GM23338 (cell line): Measurements from ENCODE around the gene SMG6. TPM values are rescaled to one million over a fixed set of nuclear protein-coding genes. Genes with fewer than 3 reads are reported as not detected.
A peak's percentile ranks its signal among the peaks of the same experiment; 100 is the strongest.

Source experiments
- ATAC-seq: fragments of 200-7000 bp; cut with Tn5 transposase; 3 replicates; pipeline ENCODE4 v1.9.1; 2020
- DNase-seq: peaks from one replicate; pipeline ENCODE4 v3.0.0-alpha.2; 2015; ENCODE audit warnings: low spot score
- H2AFZ ChIP-seq: fragments of 200-600 bp; sonication (generic); 2 replicates; pipeline ENCODE4 v1.8.0; 2016; ENCODE audit warnings: antibody characterized with exemption, mild to moderate bottlenecking, moderate library complexity
- H3F3A ChIP-seq: fragments of 200-600 bp; sonication (generic); replicated peaks from 2 replicates; pipeline ENCODE4 v1.8.0; 2017; ENCODE audit warnings: antibody characterized with exemption, mixed run types, low read depth
- H3K27ac ChIP-seq: fragments of 200-600 bp; sonication (generic); 2 replicates; pipeline ENCODE4 v1.6.1; 2016; ENCODE audit warnings: low read depth
- H3K27me3 ChIP-seq: fragments of 200-600 bp; sonication (generic); 2 replicates; pipeline ENCODE4 v1.8.0; 2016; ENCODE audit warnings: mild to moderate bottlenecking, mixed run types, moderate library complexity; ENCODE audit not compliant: insufficient read depth
- H3K36me3 ChIP-seq: fragments of 200-600 bp; sonication (generic); 2 replicates; pipeline ENCODE4 v1.8.0; 2016; ENCODE audit warnings: mild to moderate bottlenecking; ENCODE audit not compliant: insufficient read depth
- H3K4me1 ChIP-seq: fragments of 200-600 bp; sonication (generic); 2 replicates; pipeline ENCODE4 v1.8.0; 2016; ENCODE audit warnings: mild to moderate bottlenecking, moderate library complexity; ENCODE audit not compliant: insufficient read depth
- H3K4me2 ChIP-seq: fragments of 200-600 bp; sonication (generic); 2 replicates; pipeline ENCODE4 v1.7.1; 2017; ENCODE audit warnings: mixed run types
- H3K4me3 ChIP-seq: fragments of 200-600 bp; sonication (generic); 2 replicates; pipeline ENCODE4 v1.6.1; 2016; ENCODE audit warnings: mixed run types
- H3K79me2 ChIP-seq: fragments of 200-600 bp; sonication (generic); replicated peaks from 2 replicates; pipeline ENCODE4 v1.8.0; 2017; ENCODE audit warnings: mild to moderate bottlenecking; ENCODE audit not compliant: insufficient read depth
- H3K9me2 ChIP-seq: fragments of 200-600 bp; sonication (generic); 2 replicates; pipeline ENCODE4 v1.8.0; 2017; ENCODE audit not compliant: insufficient read depth
- H4K20me1 ChIP-seq: fragments of 200-600 bp; sonication (generic); replicated peaks from 2 replicates; pipeline ENCODE4 v1.8.0; 2017; ENCODE audit warnings: mild to moderate bottlenecking; ENCODE audit not compliant: insufficient read depth
- H3K27ac Mint-ChIP-seq: 2 replicates; pipeline ENCODE4 v1.8.0; 2020; ENCODE audit warnings: inconsistent platforms, mild to moderate bottlenecking, moderate library complexity, mixed read lengths
- H3K27me3 Mint-ChIP-seq: 3 replicates; pipeline ENCODE4 v1.8.0; 2022; ENCODE audit warnings: low read depth, mild to moderate bottlenecking, moderate library complexity, mixed read lengths, inconsistent platforms; ENCODE audit not compliant: insufficient read depth, poor library complexity
- H3K36me3 Mint-ChIP-seq: 3 replicates; pipeline ENCODE4 v1.8.0; 2021; ENCODE audit warnings: low read depth, mild to moderate bottlenecking, inconsistent platforms, moderate library complexity, mixed read lengths
- H3K4me1 Mint-ChIP-seq: 3 replicates; pipeline ENCODE4 v1.8.0; 2020; ENCODE audit warnings: mild to moderate bottlenecking, inconsistent platforms, mixed read lengths
- H3K4me3 Mint-ChIP-seq: 3 replicates; pipeline ENCODE4 v1.8.0; 2021; ENCODE audit warnings: moderate library complexity, mild to moderate bottlenecking, inconsistent platforms, mixed read lengths
- H3K9me3 Mint-ChIP-seq: 3 replicates; pipeline ENCODE4 v1.8.0; 2020; ENCODE audit warnings: moderate library complexity, mild to moderate bottlenecking, inconsistent platforms, mixed read lengths
- EZH2 ChIP-seq: fragments of 200-600 bp; sonication (generic); IDR thresholded peaks from one replicate; pipeline ENCODE4 v1.8.0; 2017; ENCODE audit warnings: antibody characterized with exemption, mild to moderate bottlenecking, low read depth; ENCODE audit not compliant: unreplicated experiment
- EZH2phosphoT487 ChIP-seq: fragments of 200-600 bp; sonication (generic); IDR thresholded peaks from one replicate; pipeline ENCODE4 v1.8.1; 2018; ENCODE audit warnings: antibody characterized with exemption; ENCODE audit not compliant: unreplicated experiment
- STAT1 ChIP-seq: IDR thresholded peaks from one replicate; pipeline ENCODE4 v1.6.1; 2016; ENCODE audit warnings: antibody characterized with exemption; ENCODE audit not compliant: unreplicated experiment
- ZNF331 ChIP-seq: fragments of 250-450 bp; sonication (Bioruptor Pico); IDR thresholded peaks from 2 replicates; pipeline ENCODE4 v1.5.0; 2020; ENCODE audit warnings: low read depth, mild to moderate bottlenecking, moderate library complexity
- ZNF462 ChIP-seq: fragments of 250-450 bp; sonication (Bioruptor Pico); IDR thresholded peaks from 2 replicates; pipeline ENCODE4 v1.5.0; 2020; ENCODE audit warnings: mild to moderate bottlenecking, moderate library complexity
- polyA plus RNA-seq: library from polyadenylated mRNA; unstranded; fragments of >200 nt; fragmentation: Nextera tagmentation; extraction: Ambion mirVana; gene quantifications from 2 replicates; pipeline ENCODE4 v1.2.1, GENCODE V29; 2016
- total RNA-seq: library from RNA; depleted of rRNA; stranded (reverse); fragments of >200 nt; shearing (Covaris generic); gene quantifications from 2 replicates; pipeline ENCODE4 v1.2.3, GENCODE V29; 2014
- TF ChIP-seq, protein P1 (sequence below), 2 experiments: fragments of 200-600 bp in 1 of 2; sonication (generic) in 1 of 2; conservative IDR thresholded peaks; 2 replicates each; pipeline versions ENCODE4 v1.5.1 to v1.6.1; 2016 to 2017; ENCODE audit warnings: antibody characterized with exemption in 2 of 2, low read depth in 2 of 2, mild to moderate bottlenecking in 2 of 2, moderate library complexity in 1 of 2

SMG6 gene
- total and polyA plus RNA-seq, 2 experiments from 2014 or later = 10.4 to 43.1 TPM

DNA sequence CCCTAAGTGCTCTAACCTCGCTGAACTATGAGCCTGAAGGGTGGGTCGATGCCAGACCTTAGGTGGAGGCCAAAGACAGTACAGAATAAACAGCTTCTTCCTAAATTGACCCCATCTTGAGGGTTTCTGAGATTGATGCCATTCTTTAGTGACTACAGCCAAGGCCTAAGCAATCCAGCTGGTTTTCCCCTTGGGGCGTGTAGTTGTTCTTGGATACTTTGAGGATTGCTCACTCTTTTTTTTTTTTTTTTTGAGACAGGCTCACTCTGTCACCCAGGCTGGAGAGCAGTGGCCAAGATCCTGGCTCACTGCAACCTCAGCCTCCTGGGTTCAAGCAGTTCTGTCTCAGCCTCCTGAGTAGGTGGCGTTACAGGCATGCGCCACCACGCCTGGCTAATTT lies 259.8 kb downstream of the SMG6 start:
- ATAC-seq (no peak), DNase-seq (no peak)
- Mint-ChIP-seq H3K9me3 (no peaks in the 10 kb centered on the region), H3K4me1 (peaks cover 5% of the 10 kb centered on the region; the same call in 2 of the 3 replicates), H3K36me3 (peaks cover 16% of the 10 kb centered on the region), H3K27ac (no peak overlapping the region), H3K4me3 (peak overlapping the region; percentile 97; the same call in 1 of the 3 replicates), H3K27me3 (peaks cover 36% of the 10 kb centered on the region)
- H3K79me2 ChIP-seq = no peaks in the 10 kb centered on the region
- no peak overlapping the region for H3K4me3 ChIP-seq
- H3K27me3 ChIP-seq = peaks cover 37% of the 10 kb centered on the region
- TF ChIP-seq STAT1 (no peak), ZNF462 (CRISPR knock-in tag) (no peak), EZH2phosphoT487 (no peak), EZH2 (no peak), ZNF331 (no peak)
- TF ChIP-seq, protein P1, sequence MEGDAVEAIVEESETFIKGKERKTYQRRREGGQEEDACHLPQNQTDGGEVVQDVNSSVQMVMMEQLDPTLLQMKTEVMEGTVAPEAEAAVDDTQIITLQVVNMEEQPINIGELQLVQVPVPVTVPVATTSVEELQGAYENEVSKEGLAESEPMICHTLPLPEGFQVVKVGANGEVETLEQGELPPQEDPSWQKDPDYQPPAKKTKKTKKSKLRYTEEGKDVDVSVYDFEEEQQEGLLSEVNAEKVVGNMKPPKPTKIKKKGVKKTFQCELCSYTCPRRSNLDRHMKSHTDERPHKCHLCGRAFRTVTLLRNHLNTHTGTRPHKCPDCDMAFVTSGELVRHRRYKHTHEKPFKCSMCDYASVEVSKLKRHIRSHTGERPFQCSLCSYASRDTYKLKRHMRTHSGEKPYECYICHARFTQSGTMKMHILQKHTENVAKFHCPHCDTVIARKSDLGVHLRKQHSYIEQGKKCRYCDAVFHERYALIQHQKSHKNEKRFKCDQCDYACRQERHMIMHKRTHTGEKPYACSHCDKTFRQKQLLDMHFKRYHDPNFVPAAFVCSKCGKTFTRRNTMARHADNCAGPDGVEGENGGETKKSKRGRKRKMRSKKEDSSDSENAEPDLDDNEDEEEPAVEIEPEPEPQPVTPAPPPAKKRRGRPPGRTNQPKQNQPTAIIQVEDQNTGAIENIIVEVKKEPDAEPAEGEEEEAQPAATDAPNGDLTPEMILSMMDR (conservative IDR thresholded peaks at IDR 0.05; ENCODE audit: low read depth in 2 of 2) = no peak
- no peak overlapping the region for H3K4me2 ChIP-seq
- H3K4me1 ChIP-seq = peaks cover 7% of the 10 kb centered on the region
- peaks cover 10% of the 10 kb centered on the region; the same call in 1 of the 2 replicates for H3F3A ChIP-seq
- H4K20me1 ChIP-seq = no peaks in the 10 kb centered on the region; the same call in 1 of the 2 replicates
- H3K36me3 ChIP-seq = peaks cover 7% of the 10 kb centered on the region; the same call in 1 of the 2 replicates
- no peaks in the 10 kb centered on the region for H3K9me2 ChIP-seq
- H2AFZ ChIP-seq = no peak overlapping the region
- H3K27ac ChIP-seq = no peak overlapping the region
